Activated T-cell treated with anti-CD3 and anti-CD28 coated beads, Interleukin-2, amount 50 U/mL, for 4 hours (primary cell): ENCODE results near the gene SLC24A4. TPM values are rescaled to one million over a fixed set of nuclear protein-coding genes. Genes with fewer than 3 reads are reported as not detected.

ENCODE experiments used
- ATAC-seq, 2 donors: fragments of 200-7000 bp; cut with Tn5 transposase; one replicate each; pipeline ENCODE4 v1.10.0; 2021
- DNase-seq: peaks from one replicate; pipeline ENCODE4 v3.0.0-alpha.2; 2020
- H3K27me3 Mint-ChIP-seq: one replicate; pipeline ENCODE4 v1.8.0; 2021; ENCODE audit warnings: low read depth, mixed read lengths
- H3K36me3 Mint-ChIP-seq: one replicate; pipeline ENCODE4 v1.8.0; 2022; ENCODE audit warnings: mixed read lengths; ENCODE audit not compliant: insufficient read depth
- H3K4me1 Mint-ChIP-seq: one replicate; pipeline ENCODE4 v1.8.0; 2021; ENCODE audit warnings: low read depth, mixed read lengths
- H3K4me3 Mint-ChIP-seq: one replicate; pipeline ENCODE4 v1.8.0; 2021; ENCODE audit warnings: mild to moderate bottlenecking, moderate library complexity, mixed read lengths
- H3K9me3 Mint-ChIP-seq: one replicate; pipeline ENCODE4 v1.8.0; 2021; ENCODE audit warnings: mixed read lengths
- total RNA-seq, 3 donors: library from RNA; stranded (reverse); gene quantifications; one replicate each; pipeline ENCODE4 v1.2.1, GENCODE V29; 2021

The SLC24A4 gene
- total RNA-seq, 3 donors from 2014 or later = 0.03 TPM; not detected in 2

- no peaks in the 10 kb centered on the region for H3K4me1 Mint-ChIP-seq
- H3K4me3 Mint-ChIP-seq = no peak overlapping the region
- H3K27me3 Mint-ChIP-seq = peaks cover 2% of the 10 kb centered on the region
- DNase-seq (no peak), ATAC-seq (no peak)
- peaks cover 7% of the 10 kb centered on the region for H3K9me3 Mint-ChIP-seq
- no peaks in the 10 kb centered on the region for H3K36me3 Mint-ChIP-seq
These were observed 46.1 kb downstream of the SLC24A4 start for GRCh38 chr14:92369097-92369496.

- H3K36me3 Mint-ChIP-seq = no peaks in the 10 kb centered on the region
- no peaks in the 10 kb centered on the region for H3K4me1 Mint-ChIP-seq
These were observed 49.3 kb downstream of the SLC24A4 start for GRCh38 chr14:92372230-92372629.

GRCh38 chr14:92373336-92373735, 50.4 kb downstream of the SLC24A4 start:
- no peak for DNase-seq

More at GRCh38 chr14:92372230-92372629, 49.3 kb downstream of the SLC24A4 start:
- no peak for ATAC-seq
- no peak for DNase-seq
- Mint-ChIP-seq H3K4me3 (no peak overlapping the region), H3K27me3 (peaks cover 2% of the 10 kb centered on the region), H3K9me3 (peaks cover 7% of the 10 kb centered on the region)

GRCh38 chr14:92380131-92380530, 57.2 kb downstream of the SLC24A4 start:
- Mint-ChIP-seq H3K27me3 (no peaks in the 10 kb centered on the region), H3K4me3 (no peak overlapping the region), H3K9me3 (no peaks in the 10 kb centered on the region), H3K4me1 (no peaks in the 10 kb centered on the region), H3K36me3 (no peaks in the 10 kb centered on the region)
- ATAC-seq (no peak), DNase-seq (no peak)

More at GRCh38 chr14:92373336-92373735, 50.4 kb downstream of the SLC24A4 start:
- H3K27me3 Mint-ChIP-seq = peaks cover under 1% of the 10 kb centered on the region
- no peaks in the 10 kb centered on the region for H3K36me3 Mint-ChIP-seq
- no peak for ATAC-seq
- no peaks in the 10 kb centered on the region for H3K4me1 Mint-ChIP-seq
- H3K4me3 Mint-ChIP-seq = no peak overlapping the region
- H3K9me3 Mint-ChIP-seq = peaks cover 7% of the 10 kb centered on the region

- no peaks in the 10 kb centered on the region for H3K9me3 Mint-ChIP-seq
These were observed 57.6 kb downstream of the SLC24A4 start for GRCh38 chr14:92380582-92380981.

GRCh38 chr14:92382677-92383076, 59.7 kb downstream of the SLC24A4 start:
- Mint-ChIP-seq H3K36me3 (no peaks in the 10 kb centered on the region), H3K9me3 (no peaks in the 10 kb centered on the region), H3K4me3 (no peak overlapping the region), H3K27me3 (no peaks in the 10 kb centered on the region), H3K4me1 (no peaks in the 10 kb centered on the region)
- DNase-seq = no peak
- no peak for ATAC-seq

More at GRCh38 chr14:92380582-92380981, 57.6 kb downstream of the SLC24A4 start:
- H3K36me3 Mint-ChIP-seq = no peaks in the 10 kb centered on the region
- H3K27me3 Mint-ChIP-seq = no peaks in the 10 kb centered on the region
- ATAC-seq = no peak
- DNase-seq = no peak
- H3K4me3 Mint-ChIP-seq = no peak overlapping the region
- no peaks in the 10 kb centered on the region for H3K4me1 Mint-ChIP-seq

- Mint-ChIP-seq H3K4me1 (no peaks in the 10 kb centered on the region), H3K36me3 (no peaks in the 10 kb centered on the region), H3K9me3 (no peaks in the 10 kb centered on the region), H3K4me3 (no peak overlapping the region), H3K27me3 (peaks cover 3% of the 10 kb centered on the region)
- DNase-seq (no peak), ATAC-seq (no peak)
These were observed 60.8 kb downstream of the SLC24A4 start for GRCh38 chr14:92383805-92384204.

GRCh38 chr14:92384461-92385133, 61.6 kb downstream of the SLC24A4 start:
- no peak for DNase-seq

GRCh38 chr14:92385561-92385960, 62.6 kb downstream of the SLC24A4 start:
- Mint-ChIP-seq H3K27me3 (peaks cover 3% of the 10 kb centered on the region), H3K4me3 (no peak overlapping the region), H3K9me3 (no peaks in the 10 kb centered on the region), H3K4me1 (no peaks in the 10 kb centered on the region), H3K36me3 (no peaks in the 10 kb centered on the region)
- DNase-seq (no peak), ATAC-seq (no peak)

More at GRCh38 chr14:92384461-92385133, 61.6 kb downstream of the SLC24A4 start:
- H3K9me3 Mint-ChIP-seq = no peaks in the 10 kb centered on the region
- no peak for ATAC-seq
- no peaks in the 10 kb centered on the region for H3K4me1 Mint-ChIP-seq
- H3K4me3 Mint-ChIP-seq = no peak overlapping the region
- peaks cover 3% of the 10 kb centered on the region for H3K27me3 Mint-ChIP-seq
- H3K36me3 Mint-ChIP-seq = no peaks in the 10 kb centered on the region

GRCh38 chr14:92386165-92386564, 63.2 kb downstream of the SLC24A4 start:
- H3K4me1 Mint-ChIP-seq = no peaks in the 10 kb centered on the region
- H3K36me3 Mint-ChIP-seq = no peaks in the 10 kb centered on the region
- peaks cover 3% of the 10 kb centered on the region for H3K27me3 Mint-ChIP-seq
- no peaks in the 10 kb centered on the region for H3K9me3 Mint-ChIP-seq
- no peak overlapping the region for H3K4me3 Mint-ChIP-seq
- no peak for DNase-seq
- no peak for ATAC-seq

- no peaks in the 10 kb centered on the region for H3K36me3 Mint-ChIP-seq
- H3K27me3 Mint-ChIP-seq = peaks cover 3% of the 10 kb centered on the region
- no peaks in the 10 kb centered on the region for H3K4me1 Mint-ChIP-seq
- ATAC-seq (no peak), DNase-seq (no peak)
- no peak overlapping the region for H3K4me3 Mint-ChIP-seq
- H3K9me3 Mint-ChIP-seq = no peaks in the 10 kb centered on the region
These were observed 63.7 kb downstream of the SLC24A4 start for GRCh38 chr14:92386637-92387036.

- H3K9me3 Mint-ChIP-seq = no peaks in the 10 kb centered on the region
- H3K36me3 Mint-ChIP-seq = no peaks in the 10 kb centered on the region
- no peak overlapping the region for H3K4me3 Mint-ChIP-seq
- H3K27me3 Mint-ChIP-seq = peaks cover 3% of the 10 kb centered on the region
- no peaks in the 10 kb centered on the region for H3K4me1 Mint-ChIP-seq
- DNase-seq (no peak), ATAC-seq (no peak)
These were observed 64.6 kb downstream of the SLC24A4 start for GRCh38 chr14:92387578-92387977.

GRCh38 chr14:92389598-92390158, 66.7 kb downstream of the SLC24A4 start:
- no peak for ATAC-seq
- no peaks in the 10 kb centered on the region for H3K4me1 Mint-ChIP-seq

GRCh38 chr14:92391726-92392125, 68.8 kb downstream of the SLC24A4 start:
- H3K9me3 Mint-ChIP-seq = no peaks in the 10 kb centered on the region
- H3K4me1 Mint-ChIP-seq = no peaks in the 10 kb centered on the region
- no peaks in the 10 kb centered on the region for H3K36me3 Mint-ChIP-seq
- H3K4me3 Mint-ChIP-seq = no peak overlapping the region
- ATAC-seq = no peak
- peaks cover 3% of the 10 kb centered on the region for H3K27me3 Mint-ChIP-seq
- DNase-seq = no peak

More at GRCh38 chr14:92389598-92390158, 66.7 kb downstream of the SLC24A4 start:
- H3K36me3 Mint-ChIP-seq = no peaks in the 10 kb centered on the region
- no peak overlapping the region for H3K4me3 Mint-ChIP-seq
- H3K9me3 Mint-ChIP-seq = no peaks in the 10 kb centered on the region
- peaks cover 3% of the 10 kb centered on the region for H3K27me3 Mint-ChIP-seq
- no peak for DNase-seq

- peaks cover 9% of the 10 kb centered on the region for H3K27me3 Mint-ChIP-seq
- ATAC-seq (no peak), DNase-seq (no peak)
- no peaks in the 10 kb centered on the region for H3K4me1 Mint-ChIP-seq
- no peaks in the 10 kb centered on the region for H3K9me3 Mint-ChIP-seq
- H3K4me3 Mint-ChIP-seq = no peak overlapping the region
- H3K36me3 Mint-ChIP-seq = no peaks in the 10 kb centered on the region
These were observed 69.7 kb downstream of the SLC24A4 start for GRCh38 chr14:92392711-92393110.
